Stimulated activated CD4-positive, alpha-beta T cell treated with anti-CD3 and anti-CD28 coated beads, Interleukin-1b, Interleukin-23, amount 100 ng/mL, for 48 hours (primary cell): ENCODE data around the gene CTSH.
"Not testable (repeated sequence)": the region's sequence is repeated elsewhere in the genome, so short reads cannot be mapped to it uniquely, and the experiment has no call there.

Source experiments
- DNase-seq: peaks from one replicate; pipeline ENCODE4 v3.0.0-alpha.2; 2020

Gene CTSH

DNA sequence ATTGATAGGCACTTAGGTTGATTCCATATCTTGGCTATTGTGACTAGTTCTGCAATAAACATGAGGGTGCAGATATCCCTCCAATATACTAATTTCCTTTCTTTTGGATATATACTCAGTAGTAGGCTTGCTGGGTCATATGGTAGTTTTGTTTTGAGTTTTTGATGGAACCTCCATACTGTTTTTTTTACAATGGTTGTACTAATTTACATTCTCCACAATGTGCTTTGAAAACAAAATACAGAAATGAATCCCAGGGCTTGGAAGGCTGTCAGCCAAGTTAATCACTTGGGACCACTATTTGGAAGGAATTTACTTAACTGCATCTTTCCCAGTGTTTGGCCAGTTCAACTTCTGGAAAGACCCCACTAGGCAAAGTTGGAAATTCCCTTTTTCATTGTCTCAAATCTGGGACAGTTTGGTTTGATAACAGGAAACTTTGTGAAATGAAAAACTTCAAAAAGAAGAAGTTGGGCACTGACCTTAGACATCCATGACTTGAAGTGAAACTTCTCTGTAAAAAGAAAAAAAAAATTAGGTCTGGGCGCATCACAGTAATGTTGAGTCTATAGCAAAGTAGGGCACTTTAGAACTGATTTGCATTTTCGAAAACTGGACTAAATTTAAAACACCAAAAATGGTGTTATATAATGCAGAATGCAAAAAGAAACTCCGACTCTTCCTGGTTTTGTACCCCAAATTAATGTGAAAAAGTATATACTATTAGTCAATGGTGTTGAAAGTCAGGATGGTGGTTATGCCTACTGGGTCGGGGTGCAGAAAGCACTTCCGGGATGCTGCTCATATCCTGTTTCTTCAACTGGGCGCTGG lies 6.0 kb downstream of the CTSH start:
- DNase-seq: no peak

DNA sequence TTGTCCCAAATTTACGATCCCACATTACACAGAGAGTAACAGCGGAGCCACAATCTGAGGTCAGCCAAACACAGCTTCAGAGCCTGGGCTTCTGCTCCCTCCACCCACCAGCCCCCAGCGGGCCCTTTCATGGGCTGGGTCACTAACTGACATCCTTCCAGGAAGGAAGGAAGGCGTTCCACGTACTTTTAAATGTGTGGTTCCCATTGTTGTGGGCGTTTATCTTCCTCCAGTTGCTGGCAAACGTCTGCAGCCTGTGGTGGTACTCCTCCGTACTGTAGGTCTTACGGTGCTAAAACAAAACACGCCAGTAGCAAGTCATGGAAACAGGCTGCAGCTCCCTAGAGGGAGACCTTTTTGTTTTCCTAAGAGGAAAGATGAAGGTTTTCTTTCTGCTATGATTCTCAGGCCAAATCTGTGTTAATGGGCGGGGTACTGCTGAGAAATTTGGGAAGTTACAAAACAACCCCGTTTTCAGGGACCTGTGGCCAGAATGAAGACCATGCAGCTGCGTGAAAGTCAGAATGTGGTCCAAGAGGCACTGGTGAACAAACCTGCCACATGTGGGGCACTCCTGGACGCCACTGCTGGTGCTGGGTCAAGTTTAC lies 7.6 kb downstream of the CTSH start:
- no peak for DNase-seq

DNA sequence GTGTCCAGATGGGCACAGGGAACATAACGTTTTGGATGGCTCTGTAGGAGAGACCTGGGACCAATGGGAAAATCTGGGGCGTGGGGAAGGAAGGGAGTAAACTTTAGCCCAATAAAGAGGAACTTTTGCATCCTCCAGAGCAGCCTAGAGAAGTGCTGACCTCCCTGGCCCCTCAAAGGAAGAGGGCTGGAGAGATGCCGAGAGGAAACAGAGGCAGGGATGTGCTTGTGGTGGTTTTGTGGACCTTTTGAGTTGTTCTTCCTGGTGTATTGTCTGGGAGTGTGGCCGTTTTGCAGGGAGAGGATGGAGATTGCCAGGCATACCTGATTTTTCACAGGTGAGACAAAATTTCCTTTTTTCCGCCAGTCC lies 10.2 kb downstream of the CTSH start:
- no peak for DNase-seq

DNA sequence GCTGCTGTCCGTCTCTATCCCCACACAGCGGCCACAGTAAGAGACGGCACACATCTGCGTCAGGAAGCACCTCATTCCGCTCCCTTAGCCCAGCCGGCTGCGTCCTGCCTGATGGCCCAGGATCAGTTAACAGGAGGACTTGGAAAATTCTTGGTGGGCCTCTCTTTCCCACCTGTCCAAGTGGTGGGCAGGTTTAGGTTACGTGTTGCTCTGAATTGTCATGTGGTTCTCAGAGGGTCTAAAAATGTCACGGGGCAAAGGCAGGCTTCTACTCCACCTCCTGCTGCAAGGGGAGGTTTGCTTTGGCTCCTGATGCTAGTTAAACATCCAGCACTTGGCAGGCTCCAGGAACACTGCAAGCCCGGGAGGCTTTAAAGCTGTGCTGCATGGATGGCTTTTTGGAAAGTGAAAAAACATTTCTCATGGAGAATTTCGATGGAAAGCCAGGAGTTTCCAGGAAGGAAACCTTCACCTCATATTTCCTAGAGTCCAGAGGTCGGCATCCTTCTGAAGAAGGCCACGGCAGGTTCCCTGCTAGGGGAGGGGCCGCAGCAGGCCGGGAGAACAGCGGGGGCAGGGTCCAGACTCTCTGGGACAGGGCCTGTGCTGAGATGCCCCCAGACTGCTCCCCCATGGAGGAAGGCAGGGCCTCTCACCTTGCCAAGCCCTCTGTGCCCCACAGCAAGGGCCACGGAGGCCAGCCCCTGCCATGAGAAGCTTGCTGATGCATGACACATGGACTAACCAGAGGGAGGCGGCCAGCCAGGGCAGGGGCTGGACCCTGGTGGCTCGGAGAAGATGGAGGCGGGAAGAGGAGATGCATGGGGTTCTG lies 10.8 kb downstream of the CTSH start:
- DNase-seq: no peak

GRCh38 chr15:78933187-78933822 lies 11.5 kb downstream of the CTSH start:
- no peak for DNase-seq

DNA sequence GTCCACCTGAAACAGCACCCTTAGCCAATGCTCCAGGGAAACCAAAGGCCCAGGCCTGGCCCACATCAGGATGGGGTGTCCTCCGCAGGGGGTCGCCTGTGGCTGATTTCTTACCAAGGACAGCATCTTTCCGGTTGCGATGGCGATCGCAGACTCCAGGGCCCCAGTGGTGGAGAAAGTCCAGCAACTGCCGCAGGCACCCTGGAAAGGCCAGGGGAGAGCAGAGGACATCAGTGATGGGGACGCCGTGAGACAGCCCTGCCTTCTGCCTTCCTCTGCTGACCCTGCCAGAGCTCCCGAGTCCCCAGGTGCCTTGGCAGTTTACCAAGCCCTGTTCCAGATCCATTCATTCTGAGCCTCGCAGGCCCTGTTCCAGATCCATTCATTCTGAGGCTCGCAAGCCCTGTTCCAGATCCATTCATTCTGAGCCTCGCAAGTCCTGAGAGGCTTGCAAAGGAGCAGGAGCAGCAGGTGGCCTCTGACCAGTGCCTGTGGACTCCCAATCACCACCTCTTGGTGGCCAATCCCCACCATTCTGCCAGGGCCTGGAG lies 12.5 kb downstream of the CTSH start:
- no peak for DNase-seq

- no peak for DNase-seq
Observed at GRCh38 chr15:78931439-78932257, 13.2 kb downstream of the CTSH start.

GRCh38 chr15:78930577-78931388 lies 14.1 kb downstream of the CTSH start:
- DNase-seq: no peak

GRCh38 chr15:78929536-78930264 lies 15.1 kb downstream of the CTSH start:
- no peak for DNase-seq

DNA sequence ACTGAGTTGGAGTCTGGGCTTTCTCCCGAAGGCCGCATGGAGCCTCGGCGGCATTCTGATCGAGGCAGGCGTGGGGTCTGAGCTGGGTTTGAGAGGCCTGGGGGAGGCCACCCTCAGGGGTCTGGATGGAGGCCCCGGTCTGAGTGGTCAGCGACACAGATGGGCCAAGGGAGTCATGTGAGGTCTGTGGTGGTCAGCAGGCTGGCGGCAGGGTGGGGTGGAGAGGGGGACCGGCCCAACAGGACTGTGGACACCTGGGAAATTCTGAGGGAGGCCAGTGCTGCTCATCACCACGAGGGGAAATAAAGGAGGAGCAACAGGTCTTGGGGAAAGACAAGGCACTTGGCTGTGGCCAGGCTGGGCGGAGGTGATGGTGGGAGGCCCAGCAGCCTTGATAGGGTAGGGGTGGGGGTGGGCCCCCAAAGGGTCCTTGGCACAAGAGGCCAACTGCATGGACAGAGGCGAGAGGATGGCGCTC lies 16.2 kb downstream of the CTSH start:
- DNase-seq: no peak

- DNase-seq: not testable (repeated sequence)
Observed at GRCh38 chr15:78928176-78928575, 16.7 kb downstream of the CTSH start.

- DNase-seq: no peak
Observed at GRCh38 chr15:78927077-78927790, 17.6 kb downstream of the CTSH start.

GRCh38 chr15:78925956-78926743 lies 18.7 kb downstream of the CTSH start:
- DNase-seq: no peak

DNA sequence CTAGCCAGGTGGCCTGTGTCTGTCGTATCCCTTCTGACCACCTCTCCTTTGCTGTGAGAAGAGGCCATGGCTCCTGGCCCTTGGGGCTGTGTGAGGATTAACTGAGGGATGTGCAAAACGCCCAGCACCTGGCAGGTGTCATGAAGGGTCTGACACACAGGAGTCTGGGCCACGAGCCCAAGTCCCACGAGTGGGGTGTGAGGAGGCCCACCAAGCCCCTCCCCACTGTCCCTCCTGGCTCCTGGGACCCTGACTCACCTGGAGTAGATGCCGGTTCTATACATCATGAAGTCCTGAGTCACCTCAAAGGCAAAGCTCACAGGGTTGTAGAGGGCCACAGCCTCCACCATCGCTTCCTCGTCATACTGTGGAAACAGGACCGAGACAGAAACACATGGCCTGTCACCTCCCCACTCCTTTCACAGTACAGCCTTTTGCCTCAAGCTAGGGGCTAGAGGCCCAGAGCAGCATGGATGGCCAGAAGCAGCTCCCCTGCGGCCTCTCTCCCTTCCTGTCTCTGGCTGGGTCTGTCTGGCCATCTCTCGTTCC lies 19.7 kb downstream of the CTSH start:
- DNase-seq: no peak

DNA sequence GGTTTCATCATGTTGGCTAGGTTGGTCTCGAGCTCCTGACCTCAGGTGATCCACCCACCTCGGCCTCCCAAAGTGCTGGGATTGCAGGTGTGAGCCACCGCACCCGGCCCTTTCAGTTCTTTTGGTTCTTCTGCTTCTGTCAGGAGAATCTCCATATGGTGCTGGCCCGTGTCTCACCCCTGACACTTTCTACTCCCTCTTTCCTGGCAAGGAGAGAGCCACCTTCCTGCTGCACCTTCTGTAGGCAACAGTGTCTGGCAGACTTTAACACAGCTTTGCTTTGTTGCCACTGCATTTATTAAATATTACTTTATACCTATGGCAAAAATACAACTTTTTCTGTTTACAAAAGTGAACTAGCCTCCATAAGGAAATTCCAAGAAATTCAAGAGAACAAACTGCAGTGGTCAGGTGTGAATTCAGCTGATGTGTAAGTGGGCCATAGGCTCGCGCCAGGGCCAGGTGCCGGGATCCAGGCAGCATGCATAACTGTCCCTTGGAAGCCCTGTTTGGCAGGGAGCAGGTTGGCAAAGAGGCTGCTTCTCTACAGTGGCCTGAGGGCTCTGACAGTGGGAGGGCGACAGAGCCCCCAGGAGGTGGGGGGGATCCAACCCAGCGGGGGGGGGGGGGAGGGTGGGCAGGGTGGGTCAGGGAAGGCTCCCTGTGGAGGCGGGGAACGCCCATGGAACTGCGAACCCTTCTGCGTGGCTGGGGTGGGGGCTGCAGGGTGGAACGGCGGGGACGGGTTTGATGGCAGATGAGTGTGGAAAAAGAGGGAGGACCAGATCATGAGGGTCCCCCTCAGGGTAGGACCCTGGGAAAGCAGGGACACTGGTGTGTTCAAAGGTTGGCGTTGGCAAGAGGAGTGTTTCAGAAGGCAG lies 21.1 kb downstream of the CTSH start:
- DNase-seq: no peak

GRCh38 chr15:78923015-78923414 lies 21.8 kb downstream of the CTSH start:
- DNase-seq: no peak

DNA sequence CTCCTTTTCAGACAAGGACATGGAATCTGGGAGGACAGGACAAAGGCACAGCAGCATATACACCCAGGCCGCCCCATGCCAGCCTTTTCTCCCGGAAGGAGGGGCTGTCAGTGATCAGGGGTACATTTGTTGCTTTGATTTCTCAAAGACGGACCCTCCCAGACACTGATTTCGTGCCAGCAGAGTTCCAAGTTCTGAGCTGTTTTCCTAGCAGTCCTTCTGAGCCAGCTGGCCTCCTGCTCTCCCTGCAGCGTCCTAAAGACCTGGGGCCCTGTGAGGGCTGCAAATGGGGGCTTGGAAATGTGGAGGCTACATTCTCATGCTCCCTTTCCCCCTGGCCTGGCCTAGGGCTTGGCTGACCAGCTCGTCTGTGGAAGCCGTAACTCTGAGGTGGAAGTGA lies 22.3 kb downstream of the CTSH start:
- DNase-seq: no peak
